GM21723 (cell line): ENCODE results near the gene SORCS2.
"Not testable (repeated sequence)": the region's sequence is repeated elsewhere in the genome, so short reads cannot be mapped to it uniquely, and the experiment has no call there.

Experiments used
- ATAC-seq: cut with Tn5 transposase; IDR thresholded peaks from one replicate; pipeline ENCODE4 v1.9.1; 2021; ENCODE audit warnings: mild to moderate bottlenecking, moderate library complexity; ENCODE audit not compliant: unreplicated experiment

The SORCS2 gene

GRCh38 chr4:7159923-7160322 is 32.4 kb upstream of the SORCS2 start:
- no peak for ATAC-seq

GRCh38 chr4:7160439-7160838 is 31.9 kb upstream of the SORCS2 start:
- no peak for ATAC-seq

- ATAC-seq = no peak
Observed at GRCh38 chr4:7160951-7161440, 31.3 kb upstream of the SORCS2 start.

DNA sequence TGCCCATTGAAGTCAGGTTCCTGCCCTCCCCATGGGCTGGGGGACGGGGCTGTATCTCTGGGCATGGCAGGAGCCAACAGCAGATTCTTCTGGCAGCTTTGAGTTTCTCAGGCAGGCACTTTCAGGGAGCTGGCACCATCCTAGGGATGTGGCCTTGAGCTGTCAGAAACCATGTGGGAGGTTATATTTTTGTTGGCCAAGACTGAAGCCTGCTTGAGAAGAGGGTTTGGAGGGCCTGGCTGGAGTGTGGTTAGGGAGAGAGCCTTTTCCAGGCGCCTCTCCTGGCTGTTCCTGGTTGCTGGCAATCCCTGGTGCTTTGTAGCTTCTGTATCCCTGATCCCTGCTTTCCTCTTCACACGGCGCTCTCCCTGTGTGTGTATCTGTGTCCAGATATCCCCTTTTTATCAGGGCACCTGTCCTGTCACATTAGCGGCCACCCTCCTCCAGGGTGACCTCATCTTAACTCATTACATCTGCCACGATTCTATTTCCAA is 30.6 kb upstream of the SORCS2 start:
- ATAC-seq = no peak

- ATAC-seq = not testable (repeated sequence)
Observed at GRCh38 chr4:7165056-7165873, 27.1 kb upstream of the SORCS2 start.

GRCh38 chr4:7165874-7166201 is 26.5 kb upstream of the SORCS2 start:
- no peak for ATAC-seq

GRCh38 chr4:7166237-7166636 is 26.1 kb upstream of the SORCS2 start:
- no peak for ATAC-seq

GRCh38 chr4:7166981-7167700 is 25.2 kb upstream of the SORCS2 start:
- no peak for ATAC-seq

DNA sequence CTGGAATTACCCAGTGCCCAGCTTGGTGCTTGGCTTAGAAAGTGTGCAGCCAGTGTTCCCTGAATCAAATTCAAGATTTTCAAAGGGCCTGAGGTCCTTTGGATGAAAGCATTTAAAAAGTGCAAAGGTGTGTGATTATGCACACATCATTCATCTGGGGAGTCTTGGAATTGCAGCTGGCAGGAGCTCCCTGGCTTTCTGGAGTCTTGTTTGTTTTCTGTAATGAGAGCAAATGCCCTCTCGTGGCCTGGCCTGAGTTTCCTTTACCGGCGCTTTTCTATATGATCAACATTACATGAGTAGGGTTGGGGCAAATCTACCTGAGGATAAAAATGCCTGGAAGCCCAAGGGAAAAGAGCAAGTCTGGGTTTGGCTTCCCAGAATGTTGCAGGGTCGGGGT is 24.6 kb upstream of the SORCS2 start:
- ATAC-seq = no peak

GRCh38 chr4:7168106-7168505 is 24.2 kb upstream of the SORCS2 start:
- no peak for ATAC-seq

DNA sequence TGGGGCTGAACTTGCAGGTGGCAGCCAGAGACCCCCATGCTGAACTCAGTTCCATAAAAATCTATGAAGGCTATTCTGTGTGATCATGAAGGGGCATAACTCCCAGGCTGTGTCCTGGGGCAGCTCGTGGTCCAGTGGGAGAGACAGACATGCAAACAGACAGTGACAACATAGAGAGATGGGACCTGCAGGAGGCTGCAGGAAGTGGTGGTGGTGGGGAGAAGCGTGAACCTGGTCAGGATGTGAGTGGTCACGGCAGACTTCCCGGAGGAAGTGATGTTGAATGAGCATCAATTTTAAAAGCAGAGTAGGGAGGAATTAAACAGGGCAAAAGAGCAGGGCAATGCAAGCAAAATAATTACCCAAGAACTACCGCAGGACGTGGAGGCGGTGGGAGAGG is 23.2 kb upstream of the SORCS2 start:
- ATAC-seq = no peak

- no peak for ATAC-seq
Observed at GRCh38 chr4:7170012-7170411, 22.3 kb upstream of the SORCS2 start.

GRCh38 chr4:7171191-7171900 is 21.0 kb upstream of the SORCS2 start:
- ATAC-seq = no peak

DNA sequence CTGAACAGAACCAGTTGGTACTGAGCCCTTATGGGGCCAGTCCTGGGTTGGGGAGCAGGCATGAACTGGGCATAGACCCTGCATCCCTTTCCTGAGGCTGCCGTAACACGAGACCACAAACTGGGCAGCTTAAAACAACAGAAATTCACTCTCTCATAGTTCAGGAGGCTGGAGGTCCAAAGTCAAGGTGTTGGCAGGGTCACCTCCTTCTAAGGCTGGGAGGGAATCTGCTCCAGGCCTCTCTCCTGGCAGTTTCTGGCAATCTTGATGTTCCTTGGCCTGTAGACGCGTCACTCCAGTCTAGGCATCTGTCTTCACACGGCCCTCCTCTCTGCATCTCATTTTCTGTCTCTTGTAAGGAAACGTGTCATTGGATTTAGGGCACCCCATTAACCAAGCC is 19.8 kb upstream of the SORCS2 start:
- no peak for ATAC-seq

GRCh38 chr4:7172946-7173345 is 19.4 kb upstream of the SORCS2 start:
- ATAC-seq = no peak

DNA sequence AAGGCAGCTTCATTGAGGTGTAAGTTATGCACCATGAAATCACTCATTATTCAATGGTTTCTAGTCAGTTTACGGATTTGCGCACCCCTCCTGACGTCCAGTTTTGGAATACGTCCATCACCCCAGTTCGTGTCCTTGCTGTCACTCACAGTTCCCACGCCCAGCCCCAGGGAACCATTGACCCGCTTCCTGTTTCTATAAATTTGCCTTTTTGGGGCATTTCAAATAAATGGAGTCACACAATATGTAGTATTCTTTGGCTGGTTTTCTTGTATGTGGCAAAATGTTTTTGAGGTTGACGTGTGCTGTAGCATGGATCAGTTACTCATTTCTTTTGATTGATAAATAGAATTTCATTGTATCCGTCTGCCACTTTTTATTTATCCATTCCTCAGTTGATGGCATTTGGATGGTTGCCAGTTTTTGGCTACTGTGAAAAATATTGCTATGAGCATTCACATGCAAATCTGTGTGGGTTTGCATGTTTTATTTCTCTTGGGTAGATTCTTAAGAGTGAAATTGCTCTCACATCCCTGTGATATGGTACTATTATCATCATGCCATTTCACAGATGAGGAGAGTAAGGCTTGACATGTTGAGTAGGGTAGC is 18.4 kb upstream of the SORCS2 start:
- ATAC-seq = no peak

DNA sequence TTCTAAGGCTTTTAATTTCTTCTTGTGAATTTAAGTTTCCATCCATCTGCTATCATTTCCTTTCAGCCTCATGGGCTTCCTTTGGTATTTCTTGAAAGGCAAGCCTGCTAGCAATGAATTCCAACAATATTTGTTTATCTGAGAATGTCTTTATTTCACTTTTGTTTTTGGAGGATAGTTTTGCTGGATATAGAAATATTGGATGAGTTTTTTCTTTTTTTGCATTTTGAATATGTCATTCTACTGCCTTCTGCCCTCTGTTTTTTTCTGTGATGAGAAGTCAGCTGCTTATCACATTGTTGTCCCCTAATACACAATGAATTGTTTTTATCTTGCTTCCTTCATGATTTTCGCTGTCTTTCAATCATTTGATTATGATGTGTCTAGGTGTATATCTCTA is 13.2 kb upstream of the SORCS2 start:
- ATAC-seq = no peak

- ATAC-seq = no peak
Observed at GRCh38 chr4:7180938-7181337, 11.4 kb upstream of the SORCS2 start.

- no peak for ATAC-seq
Observed at GRCh38 chr4:7182616-7183015, 9.7 kb upstream of the SORCS2 start.

DNA sequence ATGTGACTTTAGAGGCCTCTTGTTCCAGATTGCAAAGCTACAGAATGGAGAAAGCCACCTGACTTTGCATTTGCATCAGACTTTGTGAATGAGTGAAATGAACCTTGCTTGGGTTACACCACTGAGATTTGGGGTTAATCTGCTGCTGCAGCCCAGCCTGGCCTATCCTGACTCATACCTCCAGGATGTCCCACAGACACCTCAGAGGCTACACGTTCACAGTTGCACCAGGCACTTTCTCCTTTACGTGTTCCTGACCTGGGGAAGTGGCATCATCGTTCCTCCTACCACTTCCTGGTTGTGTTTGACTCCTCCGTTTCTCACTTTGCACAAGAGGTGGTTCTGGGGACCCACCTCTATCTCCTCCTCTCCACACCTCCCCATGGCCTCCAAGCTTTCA is 9.2 kb upstream of the SORCS2 start:
- ATAC-seq = no peak

- no peak for ATAC-seq
Observed at GRCh38 chr4:7183780-7184460, 8.4 kb upstream of the SORCS2 start.
